ENCODE results near the gene OR2H2.
A peak's percentile ranks its signal among the peaks of the same experiment; 100 is the strongest.

Gene OR2H2

DNA sequence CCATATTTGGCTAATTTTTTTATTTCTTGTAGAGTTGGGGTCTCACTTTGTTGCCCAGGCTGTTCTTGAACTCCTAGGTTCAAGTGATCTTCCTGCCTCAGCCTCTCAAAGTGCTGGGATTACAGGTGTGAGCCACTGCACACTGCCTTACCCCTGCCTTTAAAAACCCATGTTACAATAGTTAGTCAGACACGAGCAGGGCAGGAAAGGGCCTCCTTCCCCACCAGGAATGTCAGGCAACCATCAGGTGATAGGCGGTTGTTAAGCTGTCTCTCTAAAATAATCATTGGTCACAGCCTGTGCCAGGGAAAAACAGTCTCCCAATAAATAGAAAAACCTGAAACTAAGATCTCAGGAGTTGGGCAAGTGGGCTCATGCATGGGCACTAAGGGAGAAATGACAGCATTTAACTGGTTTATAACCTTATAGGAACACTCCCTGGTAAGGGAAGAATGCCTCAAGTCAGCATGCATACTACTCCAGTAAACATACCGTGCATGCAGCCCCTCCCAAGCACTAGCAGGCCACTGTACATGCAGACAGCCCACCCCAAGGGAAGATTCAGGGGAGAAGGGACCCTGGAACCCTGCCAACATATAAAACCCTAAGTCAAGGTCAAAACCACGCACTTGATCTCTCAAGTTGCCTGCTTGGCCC is 8.4 kb downstream of the OR2H2 start:
- no peak for DNase-seq

DNA sequence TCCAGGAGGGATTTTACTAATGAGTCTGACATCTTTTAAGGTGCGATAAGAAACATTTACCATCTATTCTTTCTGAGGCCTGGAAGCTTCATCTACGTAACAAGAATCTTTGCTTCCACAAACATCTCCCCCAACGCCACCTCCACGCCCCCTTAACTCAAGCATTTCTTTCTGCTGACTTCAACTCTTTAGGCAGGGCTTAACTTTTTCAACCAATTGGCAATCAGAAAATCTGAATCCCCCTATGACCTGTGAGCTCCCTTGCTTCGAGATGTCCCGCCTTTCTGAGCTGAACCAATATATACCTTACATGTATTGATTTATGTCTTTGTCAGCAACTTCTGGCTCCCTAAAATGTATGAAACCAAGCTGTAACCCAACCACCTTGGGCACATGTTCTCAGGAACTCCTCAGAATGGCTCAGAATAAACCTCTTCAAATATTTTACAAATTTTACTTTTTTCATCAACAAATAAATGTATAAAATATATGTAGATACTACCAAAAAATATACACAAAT is 11.5 kb downstream of the OR2H2 start:
- no peak for DNase-seq

DNA sequence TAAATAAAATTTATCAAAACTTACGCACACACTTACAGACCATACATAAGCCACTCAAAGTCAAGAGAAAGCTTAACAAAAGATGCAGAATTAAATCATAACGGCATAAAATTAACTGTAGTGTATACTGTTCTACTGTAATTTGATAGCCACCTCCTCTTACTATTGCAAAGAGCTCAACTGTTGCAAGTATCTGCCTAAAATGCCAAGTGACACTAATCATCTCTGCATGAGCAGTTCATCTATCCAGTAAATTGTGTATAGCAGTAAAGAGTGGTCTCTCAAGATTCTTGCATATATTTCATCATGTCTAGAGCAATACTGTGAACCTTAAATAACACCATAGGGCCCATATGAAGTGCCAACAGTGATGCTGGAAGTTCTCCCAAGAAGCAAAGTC is 12.3 kb downstream of the OR2H2 start:
- DNase-seq = no peak

DNA sequence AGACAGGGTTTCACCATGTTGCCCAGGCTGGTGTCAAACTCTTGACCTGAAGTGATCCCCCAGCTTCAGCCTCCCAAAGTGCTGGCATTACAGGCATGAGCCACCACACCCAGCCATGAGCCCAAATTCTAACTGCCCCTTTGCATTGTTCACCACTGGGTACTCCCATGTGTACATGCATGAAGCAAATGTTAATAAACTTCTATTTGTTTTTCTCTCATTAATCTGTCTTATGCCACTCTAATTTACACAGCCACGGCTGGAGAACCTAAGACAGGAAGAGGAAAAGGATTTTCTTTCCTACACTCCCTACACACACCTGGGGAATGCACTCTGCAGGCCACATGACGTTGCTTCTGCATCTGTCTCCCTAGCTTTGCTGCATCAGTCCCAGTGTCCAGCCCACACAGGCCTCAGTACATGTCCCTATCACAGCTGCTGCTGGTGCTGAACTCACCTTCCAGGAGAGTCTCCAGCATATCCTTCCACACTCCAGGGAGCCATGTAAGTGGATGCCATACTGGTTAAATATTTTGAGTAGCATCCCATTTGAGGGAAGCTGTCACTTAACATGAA is 13.3 kb downstream of the OR2H2 start:
- no peak for DNase-seq

DNA sequence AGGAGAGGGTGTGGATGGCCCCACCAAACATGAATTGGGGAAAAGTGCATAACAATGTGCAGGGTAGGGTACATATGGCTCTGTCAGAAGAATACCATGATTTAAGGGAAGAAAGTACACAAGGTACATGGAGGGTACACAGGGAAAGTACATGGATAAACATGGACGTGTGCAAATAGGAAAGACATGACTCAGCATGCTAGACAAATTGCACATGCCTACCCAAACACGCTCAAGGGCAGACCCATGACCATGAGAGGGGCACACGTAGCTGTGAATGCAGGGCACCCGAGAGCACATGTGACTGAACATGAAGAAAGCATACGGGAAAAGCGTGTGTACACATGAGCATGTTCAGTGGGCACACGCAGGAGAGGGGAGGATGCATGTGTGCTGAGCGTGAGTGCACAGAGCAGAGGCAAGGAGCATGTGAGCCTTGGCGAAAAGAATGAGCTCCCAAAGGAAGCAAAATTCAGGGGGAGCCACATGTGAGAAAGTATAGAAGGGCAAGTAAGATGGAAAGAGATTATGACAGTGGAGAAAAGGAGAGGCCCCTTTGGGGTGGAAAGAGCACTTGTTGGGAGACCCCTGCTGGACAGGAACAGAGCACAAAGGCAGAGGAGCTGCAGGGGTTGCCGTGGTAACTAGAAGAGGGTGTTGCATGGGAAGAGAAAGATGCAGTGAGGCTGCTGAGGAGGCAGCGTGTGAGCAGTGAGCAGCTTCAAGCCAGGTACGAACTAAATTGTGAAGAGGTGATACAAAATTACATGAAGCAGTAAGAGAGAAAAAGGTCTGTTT is 17.8 kb downstream of the OR2H2 start:
- no peak for DNase-seq

DNA sequence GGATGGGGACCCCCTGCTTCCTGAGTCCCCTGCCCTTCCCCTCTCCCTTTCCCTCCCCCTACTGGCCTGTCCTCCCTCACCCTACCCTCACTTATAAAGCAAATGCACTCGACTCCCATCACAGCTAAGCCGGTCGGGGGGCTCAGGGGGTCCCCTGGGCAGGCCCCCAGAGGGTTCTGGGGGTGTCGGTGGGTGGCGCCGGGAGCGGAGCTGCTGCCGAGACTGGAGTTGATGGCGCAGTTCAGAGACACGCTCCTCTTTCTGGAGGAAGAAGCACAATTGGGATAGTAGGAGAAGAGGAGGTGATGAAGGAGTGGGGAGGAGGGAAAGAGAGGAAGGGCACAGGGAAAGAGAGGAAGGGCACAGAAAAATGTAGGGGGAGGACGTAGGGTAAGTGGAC is 18.5 kb downstream of the OR2H2 start:
- no peak for DNase-seq

DNA sequence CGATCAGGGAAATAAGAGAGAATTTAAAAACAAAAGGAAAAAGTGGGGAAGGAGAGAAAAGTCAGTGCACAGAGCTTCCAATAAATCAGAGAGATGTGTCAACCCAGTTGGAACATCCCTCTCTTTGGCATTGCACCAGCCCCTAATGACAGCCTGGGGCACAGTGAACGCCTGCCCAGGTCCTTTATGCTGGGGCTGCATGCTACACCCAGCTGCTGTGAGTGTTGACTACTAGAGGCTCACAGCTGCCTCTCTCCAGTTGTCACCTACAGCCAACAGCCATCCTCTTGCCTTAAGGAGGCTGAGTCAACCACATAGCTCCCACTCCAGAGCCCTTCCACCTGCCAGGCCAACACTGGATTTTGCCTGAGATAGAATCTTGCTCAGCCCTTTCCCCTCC is 19.0 kb downstream of the OR2H2 start:
- no peak for DNase-seq

DNA sequence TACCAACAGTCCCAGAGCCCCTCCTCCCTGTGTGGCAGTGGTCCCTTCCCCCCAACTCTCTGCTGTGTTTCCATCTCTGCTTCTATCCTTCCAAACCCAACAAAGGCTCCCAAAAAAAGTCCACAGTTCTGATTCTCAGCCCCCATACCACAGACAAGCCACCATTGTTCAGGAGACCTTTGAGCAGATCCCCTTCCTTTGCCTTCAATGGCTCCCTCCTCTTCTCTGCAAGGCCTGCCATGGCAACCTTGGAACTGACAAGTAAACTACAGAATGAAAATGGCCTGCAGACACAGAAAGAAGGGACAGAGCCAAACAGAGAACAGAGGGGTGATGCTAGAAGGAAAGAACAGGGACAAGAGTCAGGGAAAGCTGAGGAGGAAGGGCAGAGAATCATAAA is 23.2 kb downstream of the OR2H2 start:
- no peak for DNase-seq

DNA sequence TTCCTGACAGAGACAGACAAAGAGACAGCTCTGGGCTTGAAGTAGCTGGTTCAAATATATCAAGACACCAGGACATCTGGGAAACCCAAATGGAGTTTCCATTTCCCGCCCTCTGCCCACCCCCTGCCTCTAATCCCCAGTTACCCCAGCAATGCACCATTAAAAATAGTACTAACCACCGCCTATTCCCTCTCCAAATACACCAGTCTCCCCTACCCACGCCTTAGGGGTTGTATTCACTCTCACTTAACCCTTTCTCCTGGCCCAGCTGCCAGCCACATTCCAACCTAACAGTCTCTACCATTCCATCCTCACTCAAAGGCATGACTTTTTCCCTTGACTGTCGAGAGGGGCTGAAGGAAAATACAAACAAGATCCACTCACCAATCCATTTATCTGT is 25.6 kb downstream of the OR2H2 start:
- no peak for DNase-seq

DNA sequence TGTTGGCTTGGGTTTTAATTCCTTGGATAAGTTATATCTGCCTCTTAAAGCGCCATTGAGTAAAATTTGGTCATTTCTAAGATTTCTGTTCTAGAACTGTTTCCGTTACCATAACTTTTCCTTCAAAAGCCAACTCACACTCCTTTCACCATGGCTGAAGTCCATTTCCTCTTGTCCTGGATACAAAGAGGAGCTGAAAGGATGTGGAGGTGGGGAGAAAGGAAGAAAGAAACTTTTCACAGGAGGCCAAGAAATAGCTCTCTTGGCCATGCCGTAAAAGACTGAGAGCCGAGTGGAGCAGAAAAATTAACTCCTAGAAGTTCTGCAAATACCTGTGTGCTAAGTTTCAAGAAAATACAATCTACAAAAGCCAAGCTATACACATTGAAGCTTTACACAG is 26.5 kb downstream of the OR2H2 start:
- DNase-seq = no peak

DNA sequence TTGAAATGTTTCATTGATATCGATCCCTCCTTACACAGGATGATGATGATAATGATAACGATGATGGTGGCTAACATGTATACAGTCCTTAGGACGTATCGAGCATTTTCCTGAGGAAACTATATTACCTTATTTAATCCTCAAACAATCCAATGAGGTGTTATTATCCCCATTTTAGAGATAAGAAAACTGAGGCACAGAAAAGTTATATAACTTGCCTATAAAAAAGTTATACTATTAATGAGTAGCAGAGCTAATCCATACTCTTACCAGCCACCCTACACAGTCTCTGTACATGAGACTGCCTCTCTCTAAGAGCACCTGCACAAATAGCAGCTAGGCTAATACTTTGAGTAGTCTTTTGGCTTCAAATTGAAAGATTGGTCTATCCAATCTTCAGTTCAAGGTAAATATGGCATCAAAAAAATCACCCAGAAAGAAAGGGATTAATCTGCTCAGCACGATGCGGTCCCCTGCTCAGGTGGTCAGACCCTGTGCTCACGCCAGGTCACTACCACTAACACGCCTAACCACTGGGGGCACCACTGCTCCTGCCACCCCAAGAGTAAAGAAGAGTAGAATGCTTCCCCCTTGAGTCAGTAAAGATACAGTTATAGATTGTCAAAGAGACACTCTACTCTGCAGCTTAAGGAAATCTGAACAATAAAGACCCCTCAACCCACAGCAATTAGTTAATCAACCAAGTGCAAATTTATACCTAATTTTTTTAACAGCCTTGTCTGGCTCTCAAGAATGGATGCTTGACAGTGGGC is 33.0 kb downstream of the OR2H2 start:
- DNase-seq = no peak

DNA sequence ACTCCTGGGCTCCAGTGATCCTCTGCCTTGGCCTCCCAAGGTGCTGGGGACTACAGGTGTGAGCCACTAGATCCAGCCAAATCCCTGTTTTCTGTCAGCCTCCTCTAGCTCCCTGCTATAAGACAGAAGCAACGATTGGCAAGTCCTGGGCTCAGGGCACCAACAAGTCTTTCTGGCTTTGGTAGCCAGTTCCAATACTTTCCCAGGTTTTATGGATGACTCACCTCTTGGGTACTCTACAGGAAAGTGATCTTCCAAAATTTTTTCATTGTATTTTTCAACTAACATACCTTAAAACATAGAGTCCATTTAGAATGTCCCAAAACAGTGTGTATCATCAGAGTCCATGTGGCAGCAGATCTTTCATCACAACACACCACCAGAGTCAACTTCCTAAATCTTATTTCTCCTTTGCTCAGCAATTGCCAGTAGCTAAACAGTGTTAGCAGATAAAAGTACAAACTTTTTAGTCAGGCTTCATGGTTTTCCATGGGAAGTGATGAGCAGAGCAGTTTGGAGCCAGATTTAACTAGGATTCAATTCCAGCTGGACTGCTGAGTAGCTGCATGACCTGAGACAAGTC is 34.7 kb downstream of the OR2H2 start:
- DNase-seq = no peak

DNA sequence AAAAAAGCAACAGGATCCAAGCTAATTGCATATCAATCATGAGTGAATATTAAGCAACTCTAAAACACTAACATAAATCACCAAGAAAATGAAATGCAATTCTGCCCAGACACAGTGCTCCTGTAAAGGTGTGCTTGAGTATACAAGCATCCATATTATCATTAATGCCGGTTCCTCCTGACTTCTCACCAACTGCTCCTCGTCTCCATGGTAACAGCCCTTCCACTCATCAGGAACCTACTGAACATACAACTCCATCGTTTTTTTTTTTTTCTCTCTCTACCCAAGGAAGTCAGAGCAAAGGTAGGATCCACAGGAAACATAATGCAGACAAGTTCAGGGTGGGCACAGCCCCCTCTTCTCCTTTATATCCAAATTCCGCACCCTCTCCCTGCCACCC is 35.7 kb downstream of the OR2H2 start:
- no peak for DNase-seq

DNA sequence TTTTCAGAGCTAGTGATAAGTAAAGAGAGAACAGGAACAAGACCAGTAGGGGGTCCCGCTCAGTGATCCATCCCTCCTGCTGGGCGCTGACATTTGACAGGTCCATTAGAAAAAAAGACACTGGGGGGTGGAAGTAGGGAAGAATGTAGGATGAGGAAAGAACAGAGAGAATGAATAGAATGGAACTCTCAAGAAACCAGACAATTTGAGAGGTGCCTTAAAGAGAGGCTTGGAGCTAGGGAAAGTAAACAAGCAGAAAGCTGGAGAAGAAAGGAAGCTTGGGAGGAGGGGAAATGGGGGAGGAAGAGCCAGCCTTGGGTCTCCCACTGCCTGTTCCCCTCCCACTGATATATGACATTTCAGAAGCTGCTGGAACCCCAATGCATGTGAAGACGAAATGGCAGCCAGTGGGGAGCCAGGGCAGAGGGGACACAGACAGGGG is 39.6 kb downstream of the OR2H2 start:
- no peak for DNase-seq

DNA sequence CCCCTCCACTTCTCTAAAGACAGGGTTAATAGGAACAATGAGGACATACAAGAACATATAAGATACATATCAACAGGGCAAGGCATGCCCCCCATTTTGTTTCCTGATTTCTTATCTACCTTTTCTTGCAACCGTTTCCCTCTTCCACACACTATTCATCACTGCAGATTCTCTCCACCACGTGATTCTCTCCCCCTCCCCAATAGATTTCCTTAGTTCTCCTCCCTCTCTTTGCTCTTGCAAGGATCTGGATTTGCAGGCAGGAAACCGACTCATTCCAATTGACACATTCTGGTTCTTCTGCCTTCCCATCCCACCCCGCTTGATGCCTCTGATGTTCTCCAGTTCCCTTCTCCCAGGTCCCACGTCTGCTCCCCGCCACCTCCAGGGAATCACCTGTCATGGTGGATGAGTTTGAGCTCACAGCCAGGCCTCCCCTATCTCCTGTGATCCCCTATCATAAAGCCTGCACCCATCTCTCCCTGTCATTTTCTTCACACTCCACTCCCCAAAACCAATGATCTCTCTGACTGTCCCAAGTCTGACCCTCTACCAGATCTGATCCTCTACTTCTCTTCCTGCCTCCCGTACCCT is 40.5 kb downstream of the OR2H2 start:
- no peak for DNase-seq

DNA sequence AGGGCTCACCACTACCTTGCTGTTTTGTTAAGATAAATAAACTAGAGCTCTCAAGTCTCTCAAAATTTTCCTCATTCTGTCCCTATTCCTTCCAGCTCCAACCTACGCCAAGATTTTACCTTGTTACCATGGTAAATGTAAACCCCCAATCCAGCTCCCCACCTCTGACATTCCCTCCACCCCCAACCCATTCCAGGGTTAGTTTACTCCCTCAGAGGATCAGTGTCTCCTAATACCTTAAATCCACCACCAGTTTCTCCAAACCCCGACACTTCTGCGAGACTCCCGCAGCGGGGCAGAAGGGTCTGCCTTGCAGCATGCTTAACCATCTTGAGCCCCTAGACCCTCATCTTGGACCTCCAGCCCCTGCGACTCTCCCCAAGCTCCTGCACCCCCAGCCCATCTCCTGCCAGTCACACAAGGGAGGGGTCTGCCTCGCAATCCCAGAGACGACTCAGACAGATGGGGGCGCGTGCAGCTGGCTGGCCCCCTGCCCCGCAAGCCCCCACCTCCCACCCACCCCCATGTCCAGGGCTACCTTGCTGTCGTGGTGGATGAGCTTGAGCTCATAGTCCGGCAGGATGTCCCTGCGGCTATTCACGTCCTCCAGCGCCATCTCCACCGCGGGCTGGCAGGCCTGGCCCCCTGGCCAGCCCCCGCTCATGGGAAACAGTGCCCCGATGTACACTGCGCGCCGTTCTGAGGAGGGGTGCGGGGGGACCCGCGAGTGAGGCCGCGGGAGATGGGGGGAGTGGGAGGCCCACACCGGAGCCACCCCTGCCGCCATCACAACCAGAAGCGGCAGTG is 42.2 kb downstream of the OR2H2 start:
- no peak for DNase-seq

DNA sequence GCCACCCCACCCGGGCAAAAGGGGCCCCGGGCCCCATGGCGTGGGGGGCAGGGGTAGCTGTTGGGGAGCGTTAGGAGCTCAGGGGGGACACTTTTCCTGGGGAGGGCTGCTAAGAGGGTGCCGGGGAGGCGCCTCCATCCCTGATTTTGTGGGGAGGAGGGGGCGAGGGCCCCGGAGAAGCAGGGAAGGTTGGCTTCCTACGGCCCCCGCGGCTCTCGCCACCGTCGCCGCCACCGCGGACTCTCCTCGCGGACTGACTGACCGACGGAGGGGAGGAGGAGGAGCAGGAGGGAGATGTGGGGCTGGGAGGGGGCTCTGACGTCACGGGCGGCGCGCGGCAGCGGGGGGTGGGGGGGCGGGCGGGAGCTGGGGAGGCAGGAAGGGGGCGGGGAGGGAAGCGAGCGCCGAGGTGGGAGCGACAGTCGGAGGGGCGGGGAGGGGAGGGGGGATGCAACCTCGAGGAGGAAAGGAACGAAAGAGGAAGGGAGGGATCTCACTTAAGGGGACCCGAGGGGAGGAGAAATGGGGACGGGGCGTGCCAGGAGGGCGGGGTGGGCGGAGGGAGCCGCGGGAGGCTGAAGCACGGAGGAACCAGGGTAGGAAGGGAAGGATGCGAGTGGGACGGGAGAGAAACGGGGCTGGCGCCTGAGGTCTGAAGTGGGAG is 43.0 kb downstream of the OR2H2 start:
- peak; percentile 54 for DNase-seq

DNA sequence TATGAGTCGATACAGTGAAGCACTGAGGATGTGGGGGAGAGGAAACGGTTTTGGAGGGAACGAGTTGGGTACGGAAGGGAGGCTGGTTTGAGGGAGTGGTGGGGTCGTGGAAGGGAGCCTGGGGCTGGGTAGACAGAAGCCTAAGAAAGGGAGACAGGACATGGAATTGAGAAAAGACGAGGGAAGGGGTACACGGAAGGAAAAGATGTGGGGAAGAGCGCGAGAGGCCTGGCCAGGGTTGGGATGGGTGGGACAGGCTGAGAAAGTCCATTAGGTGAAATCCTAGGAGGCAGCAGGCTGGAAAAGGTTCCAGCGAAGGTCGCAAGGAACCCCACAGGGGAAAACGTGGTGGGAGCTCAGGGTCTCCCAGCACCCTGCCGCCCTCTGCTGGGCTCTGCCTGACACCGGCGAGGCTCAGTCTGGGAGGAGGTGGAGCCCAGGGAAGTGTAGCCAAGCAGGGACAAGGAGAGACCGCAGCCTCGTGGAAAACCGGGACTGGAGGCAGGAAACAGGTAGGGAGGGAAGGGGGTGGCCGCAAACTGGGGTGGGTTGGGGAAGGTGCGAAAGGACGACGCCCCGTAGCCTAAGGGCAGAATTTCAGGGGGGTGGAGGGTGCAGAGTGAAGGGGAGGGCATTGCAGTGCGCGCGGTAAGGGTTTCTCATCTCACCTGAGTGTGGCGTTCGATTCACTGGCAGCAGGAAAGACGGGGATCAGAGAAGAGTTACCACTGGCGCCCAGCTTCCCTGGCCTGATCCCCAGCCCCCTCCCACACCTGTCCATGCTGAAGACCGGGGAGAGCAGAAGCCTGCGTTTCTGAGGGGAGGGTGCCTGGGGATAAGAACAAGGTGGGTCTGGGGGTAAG is 43.7 kb downstream of the OR2H2 start:
- DNase-seq = peak; percentile 65

DNA sequence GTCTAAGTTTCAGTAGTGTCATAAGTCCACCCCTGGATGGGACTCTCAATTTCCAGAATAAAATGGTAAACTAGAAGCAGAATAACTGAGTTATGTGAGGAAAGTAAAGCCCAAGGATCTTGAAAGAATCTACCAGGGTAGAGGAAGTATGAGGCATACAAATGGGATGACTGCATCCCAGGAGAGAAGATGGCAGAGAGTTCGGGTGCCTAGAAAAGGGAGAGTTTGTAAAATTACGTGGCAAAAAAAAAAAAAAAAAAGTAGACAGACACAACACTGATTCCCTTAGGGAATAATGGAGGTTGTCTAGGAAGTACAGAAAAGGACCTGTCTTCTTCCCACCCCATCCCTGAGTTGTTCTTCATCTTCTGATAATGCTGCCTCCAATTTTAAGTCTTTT is 44.6 kb downstream of the OR2H2 start:
- DNase-seq = no peak

DNA sequence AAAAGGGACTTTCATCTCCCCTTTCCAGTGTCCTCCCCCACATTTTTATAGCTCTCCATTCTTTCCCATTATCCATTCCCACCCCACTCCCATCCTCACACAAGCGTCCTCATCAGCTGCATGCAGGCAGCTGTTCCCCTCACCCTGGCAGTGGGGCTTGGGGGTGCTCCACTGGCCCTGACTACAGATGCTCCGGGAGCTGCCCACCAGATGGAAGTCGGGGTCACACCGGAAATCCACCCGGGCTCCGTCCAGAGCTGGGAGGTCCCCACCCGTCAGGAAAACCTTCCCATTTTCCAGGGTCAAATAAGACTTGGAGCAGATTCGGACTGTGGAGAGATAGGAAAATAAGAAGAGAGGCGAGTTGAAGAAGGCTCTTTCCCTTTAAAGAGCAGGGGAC is 45.4 kb downstream of the OR2H2 start:
- no peak for DNase-seq
